B cell (primary cell): ENCODE data around the gene MFSD6. TPM values are rescaled to one million over a fixed set of nuclear protein-coding genes. Genes with fewer than 3 reads are reported as not detected.

Experiments
- ATAC-seq: fragments of 200-7000 bp; cut with Tn5 transposase; one replicate; pipeline ENCODE4 v1.10.0; 2021; ENCODE audit warnings: low read depth, mild to moderate bottlenecking, moderate number of reproducible peaks, moderate library complexity
- CTCF ChIA-PET: fragments of 350-600 bp; sonication (Branson Sonifier 250); formaldehyde crosslinking; loops from one replicate; lab custom pipeline; 2021; ENCODE audit warnings: antibody characterized with exemption, inconsistent platforms; lab: Charles Lee
- POLR2A ChIA-PET: fragments of 350-600 bp; sonication (Branson Sonifier 250); formaldehyde crosslinking; loops from one replicate; lab custom pipeline; 2021; ENCODE audit warnings: antibody characterized with exemption; lab: Charles Lee
- DNase-seq: peaks from one replicate; pipeline ENCODE4 v3.0.0; 2013
- H2AFZ ChIP-seq: 2 replicates; pipeline ENCODE4 v1.6.1; 2012; ENCODE audit warnings: mild to moderate bottlenecking, low read depth, low read length; ENCODE audit not compliant: insufficient read depth, poor library complexity, severe bottlenecking
- H3K27ac ChIP-seq, 2 donors: 1 replicate in 1 of 2; 2 replicates in 1 of 2; pipeline ENCODE4 v1.5.1; 2012 to 2013; ENCODE audit warnings: low read length in 2 of 2, mild to moderate bottlenecking in 2 of 2, moderate library complexity in 1 of 2
- H3K27me3 ChIP-seq, 4 experiments: fragments of 200-600 bp in 1 of 4; sonication (generic) in 1 of 4; replicated peaks in 1 of 4; 1 replicate in 2 of 4; 2 replicates in 2 of 4; pipeline versions ENCODE4 v1.6.1 to v1.7.0; 2013 to 2016; ENCODE audit warnings: low read length in 3 of 4, mild to moderate bottlenecking in 2 of 4, mixed read lengths in 1 of 4, moderate library complexity in 1 of 4; ENCODE audit not compliant: insufficient read depth in 4 of 4, control insufficient read depth in 3 of 4; ENCODE audit errors: control extremely low read depth in 1 of 4
- H3K36me3 ChIP-seq, 2 experiments: replicated peaks in 1 of 2; 1 replicate in 1 of 2; 2 replicates in 1 of 2; pipeline versions ENCODE4 v1.6.1 to v1.7.1; 2013; ENCODE audit warnings: low read length in 1 of 2; ENCODE audit not compliant: insufficient read depth in 2 of 2, control insufficient read depth in 1 of 2; ENCODE audit errors: control extremely low read depth in 1 of 2, extremely low read depth in 1 of 2
- H3K4me1 ChIP-seq, 2 donors: fragments of 200-600 bp in 1 of 2; sonication (generic) in 1 of 2; 1 replicate in 1 of 2; 2 replicates in 1 of 2; pipeline versions ENCODE4 v1.5.1 to v1.6.1; 2013 to 2017; ENCODE audit warnings: low read length in 2 of 2; ENCODE audit not compliant: control insufficient read depth in 2 of 2, insufficient read depth in 2 of 2
- H3K4me2 ChIP-seq: replicated peaks from 2 replicates; pipeline ENCODE3; 2012; ENCODE audit warnings: mild to moderate bottlenecking, low read depth, low read length; ENCODE audit not compliant: poor library complexity, severe bottlenecking
- H3K4me3 ChIP-seq, 5 experiments: fragments of 200-600 bp in 1 of 5; sonication (generic) in 1 of 5; 1 replicate in 3 of 5; 2 replicates in 2 of 5; pipeline versions ENCODE4 v1.5.1 to v1.7.0; 2011 to 2016; ENCODE audit warnings: low read length in 4 of 5, mild to moderate bottlenecking in 4 of 5, low read depth in 2 of 5, control low read depth in 1 of 5, moderate library complexity in 1 of 5; ENCODE audit not compliant: insufficient read depth in 1 of 5; ENCODE audit errors: control extremely low read depth in 1 of 5, extremely low read depth in 1 of 5
- H3K79me2 ChIP-seq: fragments of 200-600 bp; sonication (generic); one replicate; pipeline ENCODE4 v1.6.0; 2016; ENCODE audit warnings: low read length; ENCODE audit not compliant: control insufficient read depth, insufficient read depth
- H3K9ac ChIP-seq: fragments of 200-600 bp; sonication (generic); 2 replicates; pipeline ENCODE4 v1.6.1; 2017; ENCODE audit warnings: mild to moderate bottlenecking, low read length, moderate library complexity
- H3K9me3 ChIP-seq, 3 donors: one replicate each; pipeline versions ENCODE4 v1.6.1 to v1.7.1; 2013; ENCODE audit warnings: low read length in 2 of 3; ENCODE audit not compliant: control insufficient read depth in 2 of 3, insufficient read depth in 1 of 3; ENCODE audit errors: control extremely low read depth in 1 of 3
- H4K20me1 ChIP-seq: 2 replicates; pipeline ENCODE4 v1.6.0; 2012; ENCODE audit warnings: mild to moderate bottlenecking, low read length; ENCODE audit not compliant: insufficient read depth, control insufficient read depth, poor library complexity, severe bottlenecking
- H3K27ac Mint-ChIP-seq: one replicate; pipeline ENCODE4 v1.8.0; 2021; ENCODE audit warnings: mixed read lengths
- H3K27me3 Mint-ChIP-seq: one replicate; pipeline ENCODE4 v1.8.0; 2021; ENCODE audit warnings: mixed read lengths
- H3K4me1 Mint-ChIP-seq: one replicate; pipeline ENCODE4 v1.8.0; 2021; ENCODE audit warnings: mixed read lengths
- H3K4me3 Mint-ChIP-seq: one replicate; pipeline ENCODE4 v1.8.0; 2021; ENCODE audit warnings: mixed read lengths
- H3K9me3 Mint-ChIP-seq: one replicate; pipeline ENCODE4 v1.8.0; 2022; ENCODE audit warnings: mixed read lengths; ENCODE audit not compliant: insufficient read depth
- EZH2 ChIP-seq: IDR thresholded peaks from 2 replicates; pipeline ENCODE4 v1.6.1; 2012; ENCODE audit warnings: borderline replicate concordance, low read depth, mild to moderate bottlenecking, moderate library complexity, low read length; ENCODE audit not compliant: insufficient read depth, poor library complexity, severe bottlenecking
- WGBS: methylation state at CpG from one replicate; pipeline ENCODE4 v1.1.5; 2013; ENCODE audit warnings: missing lambda C conversion rate; ENCODE audit not compliant: insufficient coverage; 5-methylcytosine and 5-hydroxymethylcytosine counted together
- intact Hi-C: fragments of 100-400 bp; cut with micrococcal nuclease; formaldehyde crosslinking; loops from one replicate; pipeline ENCODE4 v1.10.0; 2022
- polyA plus RNA-seq: library from polyadenylated mRNA; depleted of rRNA; stranded (reverse); fragments of >200 nt; gene quantifications from 2 replicates; pipeline ENCODE4 v1.2.3, GENCODE V29; 2012
- total RNA-seq, 2 donors: library from RNA; stranded (reverse); fragments of 120-200 nt in 1 of 2; gene quantifications; 1 replicate in 1 of 2; 2 replicates in 1 of 2; pipeline versions ENCODE4 v1.2.3 to v1.2.4, GENCODE V29; 2013 to 2022
- TF ChIP-seq, protein P1 (sequence below): fragments of 200-600 bp; IDR thresholded peaks from one replicate; pipeline ENCODE4 v1.8.0; 2022; ENCODE audit warnings: antibody characterized with exemption, mild to moderate bottlenecking

Gene MFSD6
- total and polyA plus RNA-seq, 2 donors (not counting 1 experiment from before 2014, with no cell fraction given), result 13.5 to 33.8 TPM

GRCh38 chr2:190420801-190421200 lies 12.6 kb downstream of the MFSD6 start:
- WGBS, result no CpG with 5 or more reads among the region's 1 CpG
- Mint-ChIP-seq H3K4me3 (no peak overlapping the region), H3K4me1 (peaks cover 36% of the 10 kb centered on the region), H3K27me3 (no peaks in the 10 kb centered on the region), H3K27ac (no peak overlapping the region), H3K9me3 (no peaks in the 10 kb centered on the region)
- Histone ChIP-seq H3K4me1 (peaks cover 3 to 14% of the 10 kb centered on the region in 2 donors), H3K27me3 (no peaks in the 10 kb centered on the region), H3K4me2 (no peak overlapping the region), H3K36me3 (no peaks in the 10 kb centered on the region), H3K4me3 (no peak overlapping the region), H3K27ac (no peak overlapping the region), H3K9me3 (no peaks in the 10 kb centered on the region), H4K20me1 (peaks cover 12% of the 10 kb centered on the region), H2AFZ (no peak overlapping the region), H3K79me2 (peaks cover 65% of the 10 kb centered on the region), H3K9ac (no peak overlapping the region)
- no peak for TF ChIP-seq EZH2
- TF ChIP-seq, protein P1, sequence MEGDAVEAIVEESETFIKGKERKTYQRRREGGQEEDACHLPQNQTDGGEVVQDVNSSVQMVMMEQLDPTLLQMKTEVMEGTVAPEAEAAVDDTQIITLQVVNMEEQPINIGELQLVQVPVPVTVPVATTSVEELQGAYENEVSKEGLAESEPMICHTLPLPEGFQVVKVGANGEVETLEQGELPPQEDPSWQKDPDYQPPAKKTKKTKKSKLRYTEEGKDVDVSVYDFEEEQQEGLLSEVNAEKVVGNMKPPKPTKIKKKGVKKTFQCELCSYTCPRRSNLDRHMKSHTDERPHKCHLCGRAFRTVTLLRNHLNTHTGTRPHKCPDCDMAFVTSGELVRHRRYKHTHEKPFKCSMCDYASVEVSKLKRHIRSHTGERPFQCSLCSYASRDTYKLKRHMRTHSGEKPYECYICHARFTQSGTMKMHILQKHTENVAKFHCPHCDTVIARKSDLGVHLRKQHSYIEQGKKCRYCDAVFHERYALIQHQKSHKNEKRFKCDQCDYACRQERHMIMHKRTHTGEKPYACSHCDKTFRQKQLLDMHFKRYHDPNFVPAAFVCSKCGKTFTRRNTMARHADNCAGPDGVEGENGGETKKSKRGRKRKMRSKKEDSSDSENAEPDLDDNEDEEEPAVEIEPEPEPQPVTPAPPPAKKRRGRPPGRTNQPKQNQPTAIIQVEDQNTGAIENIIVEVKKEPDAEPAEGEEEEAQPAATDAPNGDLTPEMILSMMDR, result no peak
- POLR2A ChIA-PET, result no interaction called here
- intact Hi-C loops, result no loop called here
- DNase-seq (no peak), ATAC-seq (no peak)
- CTCF ChIA-PET, result no interaction called here

DNA sequence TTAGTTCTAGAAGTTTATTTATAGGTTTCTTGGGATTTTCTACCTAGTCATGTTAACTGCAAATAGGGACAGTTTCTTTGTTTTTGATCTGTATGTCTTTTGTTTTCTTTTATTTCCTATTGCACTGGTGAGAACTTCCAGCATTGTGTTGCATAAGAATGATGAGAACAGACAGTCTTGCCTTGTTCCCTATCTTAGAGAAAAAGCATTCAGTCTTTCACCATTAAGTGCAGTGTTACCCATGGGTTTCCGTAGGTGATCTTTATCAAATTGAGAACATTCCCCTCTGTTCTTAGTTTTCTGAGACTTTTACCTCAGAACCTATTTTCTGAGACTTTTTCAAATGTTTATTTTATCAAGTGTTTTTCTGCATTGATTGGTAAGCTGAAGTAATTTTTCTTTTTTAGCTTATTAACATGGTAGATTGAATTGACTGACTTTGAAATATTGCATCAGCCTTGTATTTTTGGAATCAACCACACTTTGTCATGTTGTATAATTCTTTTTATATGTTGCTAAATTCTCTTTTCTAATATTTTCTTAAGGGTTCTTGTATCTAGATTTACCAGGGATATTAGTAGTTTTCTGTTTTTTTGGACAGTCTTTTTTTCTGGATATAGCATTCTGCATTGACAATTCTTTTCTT lies 17.2 kb downstream of the MFSD6 start:
- H3K4me1 ChIP-seq, result peaks cover 0 to 6% of the 10 kb centered on the region in 2 donors
- peaks cover 11% of the 10 kb centered on the region for H4K20me1 ChIP-seq
- H3K36me3 ChIP-seq, result peaks cover 0 to 2% of the 10 kb centered on the region in 2 experiments
- no peak overlapping the region for H3K4me3 Mint-ChIP-seq
- ATAC-seq (no peak), DNase-seq (no peak)
- peaks cover 20% of the 10 kb centered on the region for H3K4me1 Mint-ChIP-seq
- H2AFZ ChIP-seq, result no peak overlapping the region
- H3K4me2 ChIP-seq, result no peak overlapping the region
- no peak overlapping the region for H3K27ac ChIP-seq
- H3K27me3 Mint-ChIP-seq, result no peaks in the 10 kb centered on the region
- no peaks in the 10 kb centered on the region for H3K9me3 Mint-ChIP-seq
- no peaks in the 10 kb centered on the region for H3K27me3 ChIP-seq
- no peak overlapping the region for H3K4me3 ChIP-seq
- no peak for TF ChIP-seq EZH2
- TF ChIP-seq, protein P1, result no peak
- intact Hi-C loops, result no loop called here
- H3K9me3 ChIP-seq, result no peaks in the 10 kb centered on the region
- CTCF ChIA-PET, result no interaction called here
- no peak overlapping the region for H3K27ac Mint-ChIP-seq
- WGBS, result no CpG with 5 or more reads among the region's 1 CpG
- no peak overlapping the region for H3K9ac ChIP-seq
- H3K79me2 ChIP-seq, result peaks cover 66% of the 10 kb centered on the region
- POLR2A ChIA-PET, result no interaction called here
